NCI-H526 (cell line): ENCODE results near the gene ZBTB7A.
"Not testable (repeated sequence)": the region's sequence is repeated elsewhere in the genome, so short reads cannot be mapped to it uniquely, and the experiment has no call there.

ENCODE experiments used
- DNase-seq, 2 experiments: peaks; one replicate each; lab custom pipeline; 2025; lab: John Stamatoyannopoulos, UW

Gene ZBTB7A

GRCh38 chr19:4016486-4016885 is 50.2 kb downstream of the ZBTB7A start:
- no peak for DNase-seq

- DNase-seq: peak in 1 of 2 experiments; percentile 68
Measured at GRCh38 chr19:4015705-4016402, 50.8 kb downstream of the ZBTB7A start.

GRCh38 chr19:4014541-4015491 is 51.9 kb downstream of the ZBTB7A start:
- peak; percentile 12 to 51 for DNase-seq

DNA sequence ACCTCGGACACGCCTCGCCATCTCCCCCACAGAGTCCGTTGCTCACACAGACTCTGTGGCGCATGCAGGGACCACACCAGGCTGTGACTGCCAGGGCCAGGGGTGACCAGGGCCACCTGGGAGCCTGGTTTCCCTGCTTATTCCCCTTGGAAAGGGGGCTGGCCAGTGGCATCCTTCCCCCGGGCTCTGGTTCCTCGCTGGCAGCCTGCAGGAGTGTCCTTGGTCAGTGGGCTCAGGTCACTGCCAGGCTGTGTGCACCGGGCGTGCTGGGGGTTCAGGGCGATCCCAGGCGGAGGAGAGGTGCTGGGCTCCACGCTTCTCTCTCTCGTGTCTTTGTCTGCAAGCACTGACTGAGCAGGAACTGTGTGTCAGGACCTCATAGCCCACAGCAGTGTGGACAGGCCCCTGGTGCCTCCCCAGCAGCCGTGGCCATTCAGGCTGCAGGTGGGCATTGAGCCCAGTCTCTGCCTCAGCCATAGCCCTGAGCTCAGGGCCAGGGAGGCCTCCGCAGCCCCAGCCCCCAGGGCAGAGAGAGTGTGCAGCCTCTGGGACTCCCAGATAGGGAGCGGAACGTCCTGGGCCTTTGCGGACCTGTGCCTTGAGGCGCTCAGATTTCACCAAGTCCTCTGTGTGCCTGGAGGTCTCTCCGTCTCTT is 52.7 kb downstream of the ZBTB7A start:
- no peak for DNase-seq

- DNase-seq: no peak
Measured at GRCh38 chr19:4012975-4013634, 53.6 kb downstream of the ZBTB7A start.

DNA sequence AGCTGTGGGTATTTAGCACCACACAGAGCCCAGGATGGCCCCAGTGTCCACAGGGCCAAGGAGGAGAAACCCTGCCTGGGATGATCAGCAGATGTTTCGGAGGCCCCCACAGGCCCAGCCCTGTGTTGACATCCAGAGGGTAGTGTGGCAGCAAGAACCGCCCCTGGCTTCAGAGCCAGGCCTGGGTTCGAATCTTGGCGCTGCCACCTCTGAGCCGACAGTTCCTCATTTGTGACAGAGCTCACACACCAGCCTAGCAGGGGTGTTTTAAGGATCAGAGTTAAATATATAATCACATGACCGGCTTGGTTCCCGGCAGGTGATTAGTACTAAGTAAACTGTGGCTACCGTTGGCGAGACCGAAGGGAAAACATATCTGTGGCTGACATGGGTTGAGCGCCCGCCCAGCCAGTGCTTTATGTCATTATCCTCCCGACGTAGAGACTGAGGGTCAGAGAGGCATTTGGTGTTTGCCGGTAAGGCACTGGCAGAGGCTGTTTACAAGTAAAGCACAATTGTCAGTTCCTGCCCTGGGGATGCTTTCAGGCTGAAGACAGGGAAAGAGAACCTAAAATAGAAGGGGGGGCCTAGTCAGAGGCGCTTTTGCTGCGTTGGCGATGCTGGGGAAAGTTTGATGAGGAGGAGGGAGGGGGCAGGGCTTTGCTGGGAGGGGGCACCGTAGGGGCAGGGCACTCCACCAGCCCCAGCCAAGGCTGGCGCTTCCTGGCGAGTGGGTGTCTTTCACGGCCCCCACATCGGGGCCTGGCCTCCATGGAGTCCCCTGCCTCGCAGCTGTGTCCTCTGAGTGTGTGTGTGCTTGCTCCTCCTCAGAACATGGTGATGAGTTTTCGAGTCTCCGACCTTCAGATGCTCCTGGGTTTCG is 54.4 kb downstream of the ZBTB7A start:
- DNase-seq: peak; percentile 50 to 67

GRCh38 chr19:4011430-4011829 is 55.3 kb downstream of the ZBTB7A start:
- DNase-seq: not testable (repeated sequence)

GRCh38 chr19:4010808-4011110 is 55.9 kb downstream of the ZBTB7A start:
- DNase-seq: no peak

GRCh38 chr19:4009990-4010807 is 56.5 kb downstream of the ZBTB7A start:
- DNase-seq: no peak

GRCh38 chr19:4007836-4008539 is 58.7 kb downstream of the ZBTB7A start:
- peak in 1 of 2 experiments; percentile 25 for DNase-seq

- DNase-seq: peak; percentile 85 to 95
Measured at GRCh38 chr19:4007021-4007835, 59.5 kb downstream of the ZBTB7A start, which contains the start of gene PIAS4. Gene PIAS4 (plus strand): TSS chr19:4007736. CDS start chr19:4007761, 25 bp downstream.

DNA sequence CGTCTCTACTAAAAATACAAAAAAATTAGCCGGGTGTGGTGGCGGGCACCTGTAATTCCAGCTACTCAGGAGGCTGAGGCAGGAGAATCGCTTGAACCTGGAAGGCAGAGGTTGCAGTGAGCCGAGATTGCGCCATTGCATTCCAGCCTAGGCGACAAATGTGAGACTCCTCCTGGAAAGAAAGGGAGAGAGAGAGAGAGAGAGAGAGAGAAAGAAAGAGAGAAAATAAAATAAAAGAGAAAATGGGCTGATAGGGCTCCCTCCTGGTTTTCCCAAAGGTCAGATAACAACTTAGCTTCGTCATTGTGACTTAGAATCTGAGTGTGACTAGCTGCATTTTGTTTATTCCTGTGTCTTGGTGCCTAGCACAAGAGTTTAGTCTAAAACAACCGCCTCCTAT is 61.3 kb downstream of the ZBTB7A start:
- DNase-seq: not testable (repeated sequence)

- not testable (repeated sequence) for DNase-seq
Measured at GRCh38 chr19:4000798-4001197, 65.9 kb downstream of the ZBTB7A start.

- DNase-seq: not testable (repeated sequence)
Measured at GRCh38 chr19:3998667-3999412, 67.9 kb downstream of the ZBTB7A start.

- DNase-seq: no peak
Measured at GRCh38 chr19:3995607-3996006, 71.1 kb downstream of the ZBTB7A start.
